Tibial nerve (tissue), 3 donors: ENCODE measurements around the gene BRSK2.

Experiments
- CTCF ChIP-seq, 5 experiments: fragments of 200-600 bp in 3 of 5; fragments of 450-650 bp in 2 of 5; sonication (generic) in 3 of 5; IDR thresholded peaks; one replicate each; pipeline ENCODE4 v1.5.1; 2016 to 2019; ENCODE audit warnings: antibody characterized with exemption in 5 of 5, mild to moderate bottlenecking in 3 of 5, moderate library complexity in 2 of 5
- POLR2A ChIP-seq, 2 donors: fragments of 450-650 bp; IDR thresholded peaks; one replicate each; pipeline ENCODE4 v1.6.1; 2017; ENCODE audit warnings: antibody characterized with exemption in 2 of 2, mild to moderate bottlenecking in 2 of 2, moderate library complexity in 2 of 2

GRCh38 chr11:1444321-1444720, 54.6 kb downstream of the BRSK2 start:
- TF ChIP-seq CTCF (IDR thresholded peaks at IDR 0.05) (no peak), POLR2A (IDR thresholded peaks at IDR 0.05) (no peak)
